ENCODE results near the gene SGF29. TPM values are rescaled to one million over a fixed set of nuclear protein-coding genes. Genes with fewer than 3 reads are reported as not detected.

SGF29 gene
- total and polyA plus RNA-seq, 2 of the 8 experiments (the other 6 are each of a cell fraction or from before 2014, with no cell fraction given): 3.1 to 22.7 TPM

DNA sequence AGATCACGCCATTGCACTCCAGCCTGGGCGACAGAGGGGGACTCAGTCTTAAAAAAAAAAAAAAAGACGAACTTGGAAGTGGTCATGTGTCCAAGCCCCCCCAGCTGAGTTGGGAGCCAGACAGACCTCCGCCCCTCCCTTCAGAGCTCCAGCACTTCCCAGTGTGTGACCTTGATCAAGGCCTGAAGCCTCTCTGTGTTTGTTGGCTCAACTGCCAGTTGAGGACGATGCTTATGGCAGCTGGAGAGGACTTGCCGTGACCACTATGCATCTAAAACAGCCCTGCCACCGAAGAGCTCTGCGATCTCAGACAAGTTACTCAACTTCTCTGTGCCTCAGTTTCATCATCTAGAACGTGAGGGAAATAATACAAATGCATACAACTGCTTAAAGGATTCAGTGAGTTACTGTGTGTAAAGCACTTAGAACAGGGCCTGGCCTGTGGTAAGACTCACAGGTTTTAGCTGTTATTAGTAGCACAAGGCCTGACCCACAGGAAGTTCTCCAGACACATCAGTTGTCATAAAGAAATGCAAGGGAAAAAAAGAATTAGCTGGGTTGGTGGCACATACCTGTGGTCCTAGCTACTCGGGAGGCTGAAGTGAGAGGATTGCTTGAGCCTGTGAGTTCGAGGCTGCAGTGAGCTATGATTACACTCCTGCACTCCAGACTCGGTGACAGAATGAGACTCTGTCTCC is 40.1 kb upstream of the SGF29 start:
- Histone ChIP-seq H4K20me1 (replicated peaks in 1 of 2; ENCODE audit: control insufficient read depth in 1 of 2, insufficient read depth in 2 of 2, low read length in 2 of 2) (no peaks in the 10 kb centered on the region), H2BK120ac (replicated peaks; ENCODE audit: low read depth, low read length) (no peak overlapping the region), H2AFZ (ENCODE audit: low read length) (no peak overlapping the region), H3K9ac (replicated peaks in 1 of 4; ENCODE audit: extremely low read depth in 1 of 4, low read depth in 3 of 4, low read length in 3 of 4) (no peak overlapping the region), H2BK15ac (ENCODE audit: low read length) (no peak overlapping the region), H3K23ac (ENCODE audit: insufficient read length) (no peak overlapping the region), H2BK12ac (ENCODE audit: low read depth, low read length) (no peak overlapping the region), H3K18ac (ENCODE audit: extremely low read depth, low read length) (no peak overlapping the region), H2BK5ac (ENCODE audit: low read depth, low read length) (no peak overlapping the region), H2AK5ac (ENCODE audit: low read depth, low read length) (no peak overlapping the region), H4K8ac (ENCODE audit: extremely low read depth, insufficient read depth, low read length) (no peak overlapping the region), H3K4me2 (ENCODE audit: insufficient read depth in 1 of 2, low read depth in 2 of 2, low read length in 2 of 2) (no peak overlapping the region), H4K91ac (replicated peaks; ENCODE audit: insufficient read length, low read length) (no peak overlapping the region), H3K56ac (replicated peaks; ENCODE audit: insufficient read length, low read depth, low read length) (no peak overlapping the region), H3K27ac (ENCODE audit: low read depth, low read length) (no peak overlapping the region), H3K36me3 (ENCODE audit: control insufficient read depth in 2 of 4, insufficient read depth in 4 of 4, low read length in 3 of 4) (no peaks in the 10 kb centered on the region), H3K14ac (ENCODE audit: insufficient read length) (no peak overlapping the region), H3K27me3 (replicated peaks in 1 of 4; ENCODE audit: control insufficient read depth in 3 of 4, extremely low read depth in 1 of 4, insufficient read depth in 3 of 4, low read length in 3 of 4) (no peaks in the 10 kb centered on the region), H2BK20ac (ENCODE audit: low read length) (no peak overlapping the region), H4K5ac (ENCODE audit: insufficient read length, low read depth, low read length) (no peak overlapping the region), H3K4me1 (replicated peaks in 1 of 4; ENCODE audit: control insufficient read depth in 3 of 4, insufficient read depth in 4 of 4, low read length in 3 of 4) (no peaks in the 10 kb centered on the region), H3K4me3 (ENCODE audit: extremely low read depth in 1 of 4, insufficient read depth in 2 of 4, low read depth in 3 of 4, low read length in 4 of 4) (no peak overlapping the region), H3K9me3 (ENCODE audit: insufficient read depth in 2 of 2, low read depth in 1 of 2, low read length in 1 of 2) (no peaks in the 10 kb centered on the region), H3K4ac (replicated peaks; ENCODE audit: insufficient read length, low read depth, low read length) (no peak overlapping the region), H3K79me2 (ENCODE audit: control insufficient read depth in 1 of 2, insufficient read depth in 2 of 2, low read length in 2 of 2) (no peaks in the 10 kb centered on the region), H3K23me2 (ENCODE audit: low read depth, low read length) (no peaks in the 10 kb centered on the region), H3K79me1 (ENCODE audit: low read depth, low read length) (no peaks in the 10 kb centered on the region)
- ChIA-PET CTCF (ENCODE audit: partially characterized antibody) (interaction anchor here (0.8 to 1.2 kb wide), 2 partner anchors 23 to 102 kb away, joined by 3 read pairs; no protein-coding TSS in a partner anchor), POLR2A (ENCODE audit: partially characterized antibody) (no interaction called here)
- 88% methylated on average over 7 of the region's 12 CpGs; no CpG with 5 or more reads in 1 of the 2 experiments for WGBS, 2 experiments (ENCODE audit: extremely low coverage in 1 of 2, insufficient coverage in 1 of 2, insufficient read length in 1 of 2, insufficient replicate concordance in 2 of 2, low coverage in 1 of 2, low lambda C conversion rate in 2 of 2, missing lambda C conversion rate in 1 of 2)
- DNase-seq (ENCODE audit: low read depth in 1 of 2, low spot score in 2 of 2): no peak
- FAIRE-seq: no peak
- TF ChIP-seq, protein P1, sequence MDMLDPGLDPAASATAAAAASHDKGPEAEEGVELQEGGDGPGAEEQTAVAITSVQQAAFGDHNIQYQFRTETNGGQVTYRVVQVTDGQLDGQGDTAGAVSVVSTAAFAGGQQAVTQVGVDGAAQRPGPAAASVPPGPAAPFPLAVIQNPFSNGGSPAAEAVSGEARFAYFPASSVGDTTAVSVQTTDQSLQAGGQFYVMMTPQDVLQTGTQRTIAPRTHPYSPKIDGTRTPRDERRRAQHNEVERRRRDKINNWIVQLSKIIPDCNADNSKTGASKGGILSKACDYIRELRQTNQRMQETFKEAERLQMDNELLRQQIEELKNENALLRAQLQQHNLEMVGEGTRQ (IDR thresholded peaks at IDR 0.05; ENCODE audit: low read length): no peak
- TF ChIP-seq FOSL1 (IDR thresholded peaks at IDR 0.05; ENCODE audit: insufficient read depth, low read depth, low read length): no peak
- TF ChIP-seq RFX5 (IDR thresholded peaks at IDR 0.05; ENCODE audit: borderline replicate concordance, low read depth, low read length): no peak
- no peak for TF ChIP-seq HDAC6 (IDR thresholded peaks at IDR 0.05; ENCODE audit: low read depth, low read length)
- TF ChIP-seq, protein P2, sequence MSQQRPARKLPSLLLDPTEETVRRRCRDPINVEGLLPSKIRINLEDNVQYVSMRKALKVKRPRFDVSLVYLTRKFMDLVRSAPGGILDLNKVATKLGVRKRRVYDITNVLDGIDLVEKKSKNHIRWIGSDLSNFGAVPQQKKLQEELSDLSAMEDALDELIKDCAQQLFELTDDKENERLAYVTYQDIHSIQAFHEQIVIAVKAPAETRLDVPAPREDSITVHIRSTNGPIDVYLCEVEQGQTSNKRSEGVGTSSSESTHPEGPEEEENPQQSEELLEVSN (IDR thresholded peaks at IDR 0.05): no peak
- no peak for TF ChIP-seq TAF1 (IDR thresholded peaks at IDR 0.05; ENCODE audit: low read depth, low read length)
- no peak for TF ChIP-seq SIRT6 (IDR thresholded peaks at IDR 0.05; ENCODE audit: low read length)
- TF ChIP-seq KDM1A (IDR thresholded peaks at IDR 0.05; ENCODE audit: borderline replicate concordance, low read length): no peak
- TF ChIP-seq TEAD4 (IDR thresholded peaks at IDR 0.05; ENCODE audit: low read depth, low read length): no peak
- no peak for TF ChIP-seq RXRA (IDR thresholded peaks at IDR 0.05; ENCODE audit: insufficient read depth, low read depth, low read length)
- no peak for TF ChIP-seq SP1 (IDR thresholded peaks at IDR 0.05; ENCODE audit: low read depth, low read length)
- TF ChIP-seq POU5F1 (IDR thresholded peaks at IDR 0.05; ENCODE audit: low read depth, low read length): no peak

Data from H1 (cell line).